ENCODE results near the gene CTF1. TPM values are rescaled to one million over a fixed set of nuclear protein-coding genes. Genes with fewer than 3 reads are reported as not detected.

The CTF1 gene
- total RNA-seq, 1 donor from 2014 or later, result 3.4 TPM

- no peak for DNase-seq (ENCODE audit: low spot score)
- no peak overlapping the region for H3K27ac Mint-ChIP-seq (ENCODE audit: unreplicated experiment)
- no peak overlapping the region for H3K4me3 Mint-ChIP-seq (ENCODE audit: unreplicated experiment)
- H3K36me3 Mint-ChIP-seq (ENCODE audit: low read depth, unreplicated experiment), result no peaks in the 10 kb centered on the region
- no peak for TF ChIP-seq CTCF (IDR thresholded peaks at IDR 0.05; ENCODE audit: unreplicated experiment)
- no peaks in the 10 kb centered on the region for H3K9me3 Mint-ChIP-seq (ENCODE audit: unreplicated experiment)
- peaks cover 10% of the 10 kb centered on the region for H3K27me3 Mint-ChIP-seq (ENCODE audit: unreplicated experiment)
- peaks cover 3% of the 10 kb centered on the region for H3K4me1 Mint-ChIP-seq (ENCODE audit: unreplicated experiment)
Measured at GRCh38 chr16:30870904-30871303, 25.5 kb upstream of the CTF1 start.

DNA sequence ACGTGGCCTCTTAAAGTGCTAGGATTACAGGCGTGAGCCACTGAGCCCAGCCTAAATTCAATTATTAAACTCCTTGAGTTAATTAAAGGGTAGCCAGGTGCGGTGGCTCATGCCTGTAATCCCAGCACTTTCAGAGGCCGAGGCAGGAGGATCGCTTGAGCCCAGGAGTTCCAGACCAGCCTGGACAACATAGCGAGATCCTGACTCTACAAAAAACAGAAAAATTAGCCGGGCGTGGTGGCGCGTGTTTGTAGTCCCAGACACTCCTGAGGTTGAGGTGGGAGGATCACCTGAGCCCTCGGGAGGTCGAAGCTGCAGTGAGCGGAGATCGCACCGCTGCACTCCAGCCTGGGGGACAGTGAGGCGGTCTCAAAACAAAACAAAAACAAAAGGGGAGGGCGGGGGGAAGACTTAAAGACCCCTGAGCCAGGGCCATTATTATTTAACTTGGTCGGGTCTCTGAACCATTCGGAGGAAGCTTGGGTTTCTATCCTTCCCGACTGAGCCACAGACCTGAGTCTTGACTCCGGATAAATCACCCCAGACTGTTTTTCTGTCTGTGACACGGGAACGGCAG, 22.1 kb upstream of the CTF1 start:
- peak overlapping the region; percentile 93 for H3K4me3 Mint-ChIP-seq (ENCODE audit: unreplicated experiment)
- peaks cover 17% of the 10 kb centered on the region for H3K27me3 Mint-ChIP-seq (ENCODE audit: unreplicated experiment)
- H3K27ac Mint-ChIP-seq (ENCODE audit: unreplicated experiment), result peak overlapping the region; percentile 24
- DNase-seq (ENCODE audit: low spot score), result no peak
- no peak for TF ChIP-seq CTCF (IDR thresholded peaks at IDR 0.05; ENCODE audit: unreplicated experiment)
- H3K9me3 Mint-ChIP-seq (ENCODE audit: unreplicated experiment), result no peaks in the 10 kb centered on the region
- peaks cover 13% of the 10 kb centered on the region for H3K4me1 Mint-ChIP-seq (ENCODE audit: unreplicated experiment)
- peaks cover 14% of the 10 kb centered on the region for H3K36me3 Mint-ChIP-seq (ENCODE audit: low read depth, unreplicated experiment)

GRCh38 chr16:30874821-30875717, 21.3 kb upstream of the CTF1 start:
- Mint-ChIP-seq H3K27ac (ENCODE audit: unreplicated experiment) (peak overlapping the region; percentile 99), H3K4me1 (ENCODE audit: unreplicated experiment) (peaks cover 13% of the 10 kb centered on the region), H3K9me3 (ENCODE audit: unreplicated experiment) (no peaks in the 10 kb centered on the region), H3K27me3 (ENCODE audit: unreplicated experiment) (peaks cover 17% of the 10 kb centered on the region), H3K4me3 (ENCODE audit: unreplicated experiment) (peak overlapping the region; percentile 96), H3K36me3 (ENCODE audit: low read depth, unreplicated experiment) (peaks cover 14% of the 10 kb centered on the region)
- TF ChIP-seq CTCF (IDR thresholded peaks at IDR 0.05; ENCODE audit: unreplicated experiment), result no peak
- DNase-seq (ENCODE audit: low spot score), result peak; percentile 90

DNA sequence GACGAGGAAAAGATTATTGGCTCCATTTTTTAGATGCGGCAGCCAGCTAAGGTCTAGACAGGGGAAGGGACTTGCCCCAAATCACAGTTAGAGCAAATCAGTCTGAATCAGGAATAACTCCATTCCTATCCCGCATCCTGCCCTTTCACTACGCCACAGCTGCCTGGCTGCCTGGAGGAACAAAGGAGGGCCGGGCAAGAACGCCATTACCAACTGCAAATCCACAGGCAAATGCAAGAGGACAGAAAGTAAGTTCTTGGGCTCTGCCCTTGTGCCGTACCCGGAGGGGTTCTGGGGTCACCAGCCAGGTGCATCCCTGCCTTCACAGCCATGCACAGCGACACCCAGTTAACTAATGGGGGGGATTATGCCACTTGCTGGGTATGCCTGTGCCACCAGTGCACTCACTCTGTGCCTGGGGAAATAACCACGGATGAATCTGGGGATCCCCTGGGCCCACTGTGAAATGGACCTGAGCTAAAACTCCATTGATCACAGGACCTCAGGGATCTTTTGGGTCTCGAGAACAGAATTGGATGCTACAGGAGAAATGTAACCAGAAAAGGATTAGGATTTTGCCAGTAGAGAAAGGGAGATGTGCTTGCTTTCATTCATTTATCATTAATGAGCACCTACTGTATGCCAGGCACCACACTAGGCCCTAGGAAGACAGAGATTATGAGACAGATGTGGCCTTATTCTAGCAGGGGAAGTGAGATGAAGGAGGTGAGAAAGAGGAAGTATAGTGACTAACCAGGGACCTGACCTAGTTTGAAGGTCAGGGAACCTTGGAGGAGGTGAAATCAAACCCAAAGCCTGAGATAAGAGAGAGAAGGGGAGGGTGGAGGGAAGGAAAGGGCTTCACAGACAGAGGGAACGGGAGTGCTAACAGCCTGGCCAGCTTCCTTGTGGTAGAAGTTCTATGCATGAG, 20.3 kb upstream of the CTF1 start:
- Mint-ChIP-seq H3K4me3 (ENCODE audit: unreplicated experiment) (peak overlapping the region; percentile 96), H3K27me3 (ENCODE audit: unreplicated experiment) (peaks cover 17% of the 10 kb centered on the region), H3K9me3 (ENCODE audit: unreplicated experiment) (no peaks in the 10 kb centered on the region), H3K27ac (ENCODE audit: unreplicated experiment) (peak overlapping the region; percentile 99), H3K4me1 (ENCODE audit: unreplicated experiment) (peaks cover 13% of the 10 kb centered on the region), H3K36me3 (ENCODE audit: low read depth, unreplicated experiment) (peaks cover 14% of the 10 kb centered on the region)
- no peak for TF ChIP-seq CTCF (IDR thresholded peaks at IDR 0.05; ENCODE audit: unreplicated experiment)
- DNase-seq (ENCODE audit: low spot score), result peak; percentile 25
